CD8-positive, alpha-beta memory T cell (primary cell): ENCODE results near the gene F10. TPM values are rescaled to one million over a fixed set of nuclear protein-coding genes. Genes with fewer than 3 reads are reported as not detected.
A peak's percentile ranks its signal among the peaks of the same experiment; 100 is the strongest.

Source experiments
- CTCF ChIA-PET: fragments of 350-600 bp; sonication (Branson Sonifier 250); formaldehyde crosslinking; loops from one replicate; lab custom pipeline; 2021; ENCODE audit warnings: antibody characterized with exemption; lab: Charles Lee
- POLR2A ChIA-PET: fragments of 350-600 bp; sonication (Branson Sonifier 250); formaldehyde crosslinking; loops from one replicate; lab custom pipeline; 2021; ENCODE audit warnings: antibody characterized with exemption; lab: Charles Lee
- DNase-seq, 5 donors: peaks; one replicate each; pipeline versions ENCODE4 v3.0.0 to v3.0.0-alpha.2; 2020 to 2022; ENCODE audit warnings: mixed read lengths in 1 of 5
- H3K27ac ChIP-seq: one replicate; pipeline ENCODE4 v1.7.0; 2013; ENCODE audit warnings: low read depth, mild to moderate bottlenecking, low read length, moderate library complexity
- H3K27me3 ChIP-seq: 2 replicates; pipeline ENCODE4 v1.7.0; 2013; ENCODE audit warnings: low read length, mild to moderate bottlenecking; ENCODE audit not compliant: insufficient read depth, poor library complexity, severe bottlenecking
- H3K36me3 ChIP-seq: 2 replicates; pipeline ENCODE4 v1.7.0; 2013; ENCODE audit warnings: mild to moderate bottlenecking, low read length, moderate library complexity; ENCODE audit not compliant: insufficient read depth
- H3K4me1 ChIP-seq: 2 replicates; pipeline ENCODE4 v1.7.0; 2013; ENCODE audit warnings: mild to moderate bottlenecking, low read length, moderate library complexity; ENCODE audit not compliant: insufficient read depth
- H3K4me3 ChIP-seq: 2 replicates; pipeline ENCODE4 v1.7.0; 2013; ENCODE audit warnings: mild to moderate bottlenecking, low read length
- H3K9me3 ChIP-seq: 2 replicates; pipeline ENCODE4 v1.7.0; 2013; ENCODE audit warnings: mild to moderate bottlenecking, low read length
- H3K27ac Mint-ChIP-seq, 8 donors: one replicate each; pipeline ENCODE4 v1.8.0; 2020 to 2021; ENCODE audit warnings: mixed read lengths in 8 of 8, mild to moderate bottlenecking in 6 of 8, inconsistent platforms in 3 of 8, moderate library complexity in 3 of 8
- H3K27me3 Mint-ChIP-seq, 2 donors: one replicate each; pipeline ENCODE4 v1.8.0; 2020 to 2021; ENCODE audit warnings: mixed read lengths in 2 of 2, mild to moderate bottlenecking in 1 of 2, moderate library complexity in 1 of 2
- H3K36me3 Mint-ChIP-seq, 3 donors: one replicate each; pipeline ENCODE4 v1.8.0; 2020 to 2021; ENCODE audit warnings: mixed read lengths in 3 of 3, inconsistent platforms in 1 of 3, mild to moderate bottlenecking in 1 of 3
- H3K4me1 Mint-ChIP-seq, 3 donors: one replicate each; pipeline ENCODE4 v1.8.0; 2020 to 2021; ENCODE audit warnings: mixed read lengths in 3 of 3, inconsistent platforms in 1 of 3, mild to moderate bottlenecking in 1 of 3
- H3K4me3 Mint-ChIP-seq, 7 donors: one replicate each; pipeline ENCODE4 v1.8.0; 2020 to 2021; ENCODE audit warnings: mixed read lengths in 7 of 7, mild to moderate bottlenecking in 6 of 7, moderate library complexity in 4 of 7, inconsistent platforms in 2 of 7
- H3K9me3 Mint-ChIP-seq, 5 donors: one replicate each; pipeline ENCODE4 v1.8.0; 2020 to 2022; ENCODE audit warnings: mixed read lengths in 5 of 5, mild to moderate bottlenecking in 3 of 5, moderate library complexity in 2 of 5, inconsistent platforms in 1 of 5
- polyA plus RNA-seq: library from polyadenylated mRNA; unstranded; fragments of 300-500 nt; fragmentation: Illumina TruSeq; gene quantifications from one replicate; pipeline ENCODE4 v1.2.3, GENCODE V29; 2021
- total RNA-seq, 2 experiments: library from RNA; stranded (reverse); gene quantifications; one replicate each; pipeline ENCODE4 v1.2.3, GENCODE V29; 2021

Gene F10
- total and polyA plus RNA-seq, 3 experiments from 2014 or later, result not detected

- H3K27me3 ChIP-seq, result no peaks in the 10 kb centered on the region
- Mint-ChIP-seq H3K27ac (no peak overlapping the region), H3K27me3 (peaks cover 9 to 11% of the 10 kb centered on the region in 2 donors), H3K4me1 (no peaks in the 10 kb centered on the region), H3K36me3 (no peaks in the 10 kb centered on the region), H3K9me3 (peaks cover 0 to 2% (median 0%) of the 10 kb centered on the region in 5 donors), H3K4me3 (no peak overlapping the region)
- no peaks in the 10 kb centered on the region for H3K36me3 ChIP-seq
- no peaks in the 10 kb centered on the region for H3K9me3 ChIP-seq
- H3K4me3 ChIP-seq, result no peak overlapping the region
- ChIA-PET POLR2A (no interaction called here), CTCF (no interaction called here)
- DNase-seq, result no peak
- no peak overlapping the region for H3K27ac ChIP-seq
- no peaks in the 10 kb centered on the region for H3K4me1 ChIP-seq
These were observed 23.5 kb downstream of the F10 start for GRCh38 chr13:113145911-113146598.

GRCh38 chr13:113146750-113147149, 24.2 kb downstream of the F10 start:
- no peaks in the 10 kb centered on the region for H3K4me1 ChIP-seq
- H3K36me3 ChIP-seq, result no peaks in the 10 kb centered on the region
- Mint-ChIP-seq H3K27ac (no peak overlapping the region), H3K4me1 (no peaks in the 10 kb centered on the region), H3K4me3 (peak overlapping the region in 1 of 7 donors; percentile 52), H3K36me3 (no peaks in the 10 kb centered on the region), H3K9me3 (peaks cover 0 to 2% (median 0%) of the 10 kb centered on the region in 5 donors), H3K27me3 (peaks cover 9 to 11% of the 10 kb centered on the region in 2 donors)
- DNase-seq, result no peak
- no peak overlapping the region for H3K4me3 ChIP-seq
- POLR2A ChIA-PET, result no interaction called here
- no peaks in the 10 kb centered on the region for H3K9me3 ChIP-seq
- no peak overlapping the region for H3K27ac ChIP-seq
- CTCF ChIA-PET, result no interaction called here
- no peaks in the 10 kb centered on the region for H3K27me3 ChIP-seq

DNA sequence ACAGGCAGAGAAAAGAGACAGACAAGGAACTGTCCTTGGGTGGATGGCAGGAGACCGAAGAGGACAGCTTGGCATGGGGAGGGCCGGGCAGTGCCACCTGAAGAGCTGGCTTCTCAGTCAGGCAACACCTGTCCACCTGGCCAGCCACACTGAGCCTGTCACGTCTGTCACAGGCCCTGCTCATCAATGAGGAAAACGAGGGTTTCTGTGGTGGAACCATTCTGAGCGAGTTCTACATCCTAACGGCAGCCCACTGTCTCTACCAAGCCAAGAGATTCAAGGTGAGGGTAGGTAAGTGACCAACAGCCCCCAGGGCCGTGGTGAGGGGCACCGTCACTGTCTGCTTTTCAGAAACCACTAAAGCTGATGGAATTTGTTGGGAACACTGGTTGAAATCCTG, 24.6 kb downstream of the F10 start:
- H3K36me3 ChIP-seq, result no peaks in the 10 kb centered on the region
- ChIA-PET POLR2A (no interaction called here), CTCF (no interaction called here)
- H3K4me3 Mint-ChIP-seq, result peak overlapping the region in 1 of 7 donors; percentile 52
- no peak overlapping the region for H3K27ac Mint-ChIP-seq
- H3K9me3 ChIP-seq, result no peaks in the 10 kb centered on the region
- no peak for DNase-seq
- H3K27me3 ChIP-seq, result no peaks in the 10 kb centered on the region
- H3K4me3 ChIP-seq, result no peak overlapping the region
- no peak overlapping the region for H3K27ac ChIP-seq
- peaks cover 2% of the 10 kb centered on the region in 3 donors for H3K4me1 Mint-ChIP-seq
- H3K9me3 Mint-ChIP-seq, result peaks cover 0 to 2% (median 0%) of the 10 kb centered on the region in 5 donors
- H3K27me3 Mint-ChIP-seq, result peaks cover 9 to 11% of the 10 kb centered on the region in 2 donors
- H3K4me1 ChIP-seq, result peaks cover 1% of the 10 kb centered on the region
- no peaks in the 10 kb centered on the region for H3K36me3 Mint-ChIP-seq

DNA sequence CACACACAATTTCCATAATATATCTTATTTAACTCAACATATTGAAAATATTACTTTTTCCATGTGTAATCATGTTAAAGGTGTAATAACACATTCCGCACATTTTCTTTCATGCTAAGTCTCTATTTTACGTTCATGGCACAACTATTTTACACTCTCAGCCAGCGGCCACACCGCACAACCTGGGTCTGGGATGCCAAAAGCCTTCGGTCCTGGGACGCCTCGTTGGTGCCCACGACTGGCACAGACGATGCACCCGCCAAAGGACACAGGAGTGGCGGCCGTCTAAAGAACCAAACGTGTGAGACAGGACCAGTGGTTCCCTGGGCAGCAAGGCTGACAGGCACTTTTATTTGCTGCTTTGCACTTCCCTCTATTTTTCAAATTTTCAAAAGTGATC, 25.8 kb downstream of the F10 start:
- no peak for DNase-seq
- Mint-ChIP-seq H3K9me3 (peaks cover 0 to 2% (median 0%) of the 10 kb centered on the region in 5 donors), H3K27me3 (peaks cover 9 to 11% of the 10 kb centered on the region in 2 donors), H3K36me3 (no peaks in the 10 kb centered on the region), H3K4me1 (peaks cover 9 to 12% (median 10%) of the 10 kb centered on the region in 3 donors), H3K4me3 (no peak overlapping the region), H3K27ac (no peak overlapping the region)
- Histone ChIP-seq H3K4me1 (peaks cover 13% of the 10 kb centered on the region), H3K4me3 (no peak overlapping the region), H3K27ac (no peak overlapping the region), H3K27me3 (no peaks in the 10 kb centered on the region), H3K9me3 (no peaks in the 10 kb centered on the region), H3K36me3 (no peaks in the 10 kb centered on the region)
- POLR2A ChIA-PET, result no interaction called here
- CTCF ChIA-PET, result interaction anchor here (0.7 kb wide), 1 partner anchor 205 kb away, joined by 3 read pairs; no protein-coding TSS in a partner anchor

DNA sequence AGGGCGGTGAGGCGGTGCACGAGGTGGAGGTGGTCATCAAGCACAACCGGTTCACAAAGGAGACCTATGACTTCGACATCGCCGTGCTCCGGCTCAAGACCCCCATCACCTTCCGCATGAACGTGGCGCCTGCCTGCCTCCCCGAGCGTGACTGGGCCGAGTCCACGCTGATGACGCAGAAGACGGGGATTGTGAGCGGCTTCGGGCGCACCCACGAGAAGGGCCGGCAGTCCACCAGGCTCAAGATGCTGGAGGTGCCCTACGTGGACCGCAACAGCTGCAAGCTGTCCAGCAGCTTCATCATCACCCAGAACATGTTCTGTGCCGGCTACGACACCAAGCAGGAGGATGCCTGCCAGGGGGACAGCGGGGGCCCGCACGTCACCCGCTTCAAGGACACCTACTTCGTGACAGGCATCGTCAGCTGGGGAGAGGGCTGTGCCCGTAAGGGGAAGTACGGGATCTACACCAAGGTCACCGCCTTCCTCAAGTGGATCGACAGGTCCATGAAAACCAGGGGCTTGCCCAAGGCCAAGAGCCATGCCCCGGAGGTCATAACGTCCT, 26.4 kb downstream of the F10 start:
- no peak for DNase-seq
- H3K4me1 ChIP-seq, result peaks cover 14% of the 10 kb centered on the region
- no peaks in the 10 kb centered on the region for H3K36me3 ChIP-seq
- Mint-ChIP-seq H3K27me3 (peaks cover 8 to 11% of the 10 kb centered on the region in 2 donors), H3K4me3 (no peak overlapping the region), H3K36me3 (no peaks in the 10 kb centered on the region), H3K27ac (no peak overlapping the region), H3K9me3 (peaks cover 0 to 2% (median 0%) of the 10 kb centered on the region in 5 donors), H3K4me1 (peaks cover 10 to 16% (median 13%) of the 10 kb centered on the region in 3 donors)
- H3K27me3 ChIP-seq, result no peaks in the 10 kb centered on the region
- H3K9me3 ChIP-seq, result no peaks in the 10 kb centered on the region
- ChIA-PET CTCF (interaction anchor here (0.7 kb wide), 1 partner anchor 206 kb away, joined by 3 read pairs; no protein-coding TSS in a partner anchor), POLR2A (no interaction called here)
- H3K27ac ChIP-seq, result no peak overlapping the region
- H3K4me3 ChIP-seq, result no peak overlapping the region

DNA sequence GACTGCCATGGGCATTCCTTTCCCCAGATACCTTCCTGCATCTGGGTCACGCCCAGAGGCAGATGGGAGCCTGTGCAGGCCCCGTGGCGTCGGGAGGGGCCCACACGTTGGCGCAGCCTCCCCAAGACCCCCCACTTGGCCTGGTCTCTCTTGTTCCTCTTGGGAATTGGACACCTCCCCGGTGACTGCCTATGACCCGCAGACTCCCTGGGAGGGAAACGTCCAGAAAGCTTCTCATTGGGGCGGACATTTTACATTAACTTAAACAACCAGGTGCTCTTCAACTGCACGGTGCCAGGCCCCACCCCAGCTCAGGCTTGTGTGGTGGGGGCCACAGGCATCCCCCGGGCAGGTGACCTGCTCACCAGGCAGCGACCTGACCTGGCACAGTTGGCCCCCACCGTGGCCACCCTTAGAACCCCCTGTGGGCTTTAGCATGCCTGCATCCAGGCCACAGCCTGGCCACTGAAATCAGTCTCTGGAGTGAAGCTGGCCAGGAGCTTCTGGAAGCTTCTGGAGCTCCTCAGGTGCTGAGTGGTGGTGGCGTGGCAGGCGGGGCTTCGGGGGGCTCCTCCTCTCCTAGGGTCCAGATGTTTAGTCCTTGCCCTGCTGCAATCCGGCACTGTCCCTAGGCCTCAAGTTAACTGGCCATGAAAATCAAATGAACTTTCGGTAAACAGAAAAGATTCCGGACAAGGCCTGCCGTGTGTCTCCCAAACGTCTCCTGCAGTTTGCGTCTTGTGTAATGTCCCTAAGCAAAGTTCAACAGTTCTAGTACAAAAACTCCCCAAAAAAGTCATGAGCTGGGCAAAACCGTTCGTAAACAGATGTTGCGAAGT, 27.3 kb downstream of the F10 start:
- Histone ChIP-seq H3K4me1 (peaks cover 14% of the 10 kb centered on the region), H3K9me3 (no peaks in the 10 kb centered on the region), H3K27ac (no peak overlapping the region), H3K27me3 (no peaks in the 10 kb centered on the region), H3K4me3 (no peak overlapping the region), H3K36me3 (no peaks in the 10 kb centered on the region)
- ChIA-PET CTCF (no interaction called here), POLR2A (no interaction called here)
- Mint-ChIP-seq H3K4me1 (peaks cover 16 to 20% (median 16%) of the 10 kb centered on the region in 3 donors), H3K27ac (no peak overlapping the region), H3K27me3 (peaks cover 8 to 11% of the 10 kb centered on the region in 2 donors), H3K4me3 (no peak overlapping the region), H3K9me3 (peaks cover 0 to 2% (median 1%) of the 10 kb centered on the region in 5 donors), H3K36me3 (no peaks in the 10 kb centered on the region)
- no peak for DNase-seq

GRCh38 chr13:113150550-113151365, 28.2 kb downstream of the F10 start:
- ChIA-PET CTCF (no interaction called here), POLR2A (no interaction called here)
- no peaks in the 10 kb centered on the region for H3K9me3 ChIP-seq
- H3K27me3 Mint-ChIP-seq, result peaks cover 7 to 8% of the 10 kb centered on the region in 2 donors
- no peaks in the 10 kb centered on the region for H3K36me3 Mint-ChIP-seq
- H3K27ac ChIP-seq, result no peak overlapping the region
- H3K27ac Mint-ChIP-seq, result peak overlapping the region in 2 of 8 donors; percentile 12 to 76
- no peak overlapping the region for H3K4me3 ChIP-seq
- no peak for DNase-seq
- peaks cover 17 to 22% (median 18%) of the 10 kb centered on the region in 3 donors for H3K4me1 Mint-ChIP-seq
- peak overlapping the region in 4 of 7 donors; percentile 30 to 52 (median 41) for H3K4me3 Mint-ChIP-seq
- H3K27me3 ChIP-seq, result no peaks in the 10 kb centered on the region
- peaks cover 0 to 7% (median 0%) of the 10 kb centered on the region in 5 donors for H3K9me3 Mint-ChIP-seq
- peaks cover 14% of the 10 kb centered on the region for H3K4me1 ChIP-seq
- no peaks in the 10 kb centered on the region for H3K36me3 ChIP-seq
